ENCODE results near the gene RNF38. TPM values are rescaled to one million over a fixed set of nuclear protein-coding genes. Genes with fewer than 3 reads are reported as not detected.
A peak's percentile ranks its signal among the peaks of the same experiment; 100 is the strongest.

Gene RNF38
- polyA plus RNA-seq, 1 donor from 2014 or later: 61.9 TPM

DNA sequence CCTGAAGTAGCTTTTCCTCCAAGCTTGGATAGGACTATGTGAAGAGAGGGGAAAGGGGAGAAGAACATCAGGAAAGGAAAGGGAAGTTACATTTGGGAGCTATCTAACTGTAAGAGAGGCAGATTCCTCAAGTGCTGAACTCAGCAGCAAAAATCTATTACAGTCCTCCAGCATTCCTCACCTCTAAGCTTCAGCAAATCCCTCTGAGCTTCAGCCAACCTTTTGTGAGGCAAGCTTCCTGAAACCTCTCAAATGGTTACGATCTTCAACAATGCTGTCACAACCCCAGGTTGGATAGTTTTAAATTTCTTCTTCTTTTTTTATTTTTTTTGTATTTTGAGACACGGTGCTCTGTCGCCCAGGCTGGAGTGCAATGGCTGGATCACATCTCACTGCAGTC, 2.5 kb upstream of the RNF38 start (continued):
- TF ChIP-seq, protein P1, sequence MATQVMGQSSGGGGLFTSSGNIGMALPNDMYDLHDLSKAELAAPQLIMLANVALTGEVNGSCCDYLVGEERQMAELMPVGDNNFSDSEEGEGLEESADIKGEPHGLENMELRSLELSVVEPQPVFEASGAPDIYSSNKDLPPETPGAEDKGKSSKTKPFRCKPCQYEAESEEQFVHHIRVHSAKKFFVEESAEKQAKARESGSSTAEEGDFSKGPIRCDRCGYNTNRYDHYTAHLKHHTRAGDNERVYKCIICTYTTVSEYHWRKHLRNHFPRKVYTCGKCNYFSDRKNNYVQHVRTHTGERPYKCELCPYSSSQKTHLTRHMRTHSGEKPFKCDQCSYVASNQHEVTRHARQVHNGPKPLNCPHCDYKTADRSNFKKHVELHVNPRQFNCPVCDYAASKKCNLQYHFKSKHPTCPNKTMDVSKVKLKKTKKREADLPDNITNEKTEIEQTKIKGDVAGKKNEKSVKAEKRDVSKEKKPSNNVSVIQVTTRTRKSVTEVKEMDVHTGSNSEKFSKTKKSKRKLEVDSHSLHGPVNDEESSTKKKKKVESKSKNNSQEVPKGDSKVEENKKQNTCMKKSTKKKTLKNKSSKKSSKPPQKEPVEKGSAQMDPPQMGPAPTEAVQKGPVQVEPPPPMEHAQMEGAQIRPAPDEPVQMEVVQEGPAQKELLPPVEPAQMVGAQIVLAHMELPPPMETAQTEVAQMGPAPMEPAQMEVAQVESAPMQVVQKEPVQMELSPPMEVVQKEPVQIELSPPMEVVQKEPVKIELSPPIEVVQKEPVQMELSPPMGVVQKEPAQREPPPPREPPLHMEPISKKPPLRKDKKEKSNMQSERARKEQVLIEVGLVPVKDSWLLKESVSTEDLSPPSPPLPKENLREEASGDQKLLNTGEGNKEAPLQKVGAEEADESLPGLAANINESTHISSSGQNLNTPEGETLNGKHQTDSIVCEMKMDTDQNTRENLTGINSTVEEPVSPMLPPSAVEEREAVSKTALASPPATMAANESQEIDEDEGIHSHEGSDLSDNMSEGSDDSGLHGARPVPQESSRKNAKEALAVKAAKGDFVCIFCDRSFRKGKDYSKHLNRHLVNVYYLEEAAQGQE (IDR thresholded peaks at IDR 0.05; ENCODE audit: borderline replicate concordance): no peak

DNA sequence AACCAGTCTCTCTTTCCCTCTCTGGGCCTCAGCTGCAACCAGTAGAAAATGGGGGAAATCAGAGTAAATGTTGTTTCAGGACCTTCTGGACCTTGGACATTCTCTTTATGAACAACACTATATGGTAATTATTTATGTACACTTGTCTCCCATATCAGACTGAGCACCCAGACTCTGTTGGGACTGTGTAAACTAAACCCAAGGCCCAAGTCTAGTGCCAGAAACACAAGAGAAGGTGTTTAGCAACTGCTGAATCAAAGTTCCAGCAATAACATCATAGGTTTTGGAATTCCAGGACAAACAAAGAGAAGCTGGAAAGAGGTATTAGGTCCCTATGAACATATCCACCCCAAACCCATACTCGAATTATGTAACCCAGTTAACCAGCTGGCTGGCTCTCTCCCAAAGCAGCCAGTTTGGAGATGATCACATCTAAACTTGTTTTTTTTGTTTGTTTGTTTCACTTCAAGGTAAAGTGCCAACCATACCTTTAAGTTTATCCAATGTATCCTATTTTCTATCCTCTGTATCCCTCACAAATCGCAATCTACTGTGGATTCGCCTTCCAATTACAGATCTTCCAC, 1.9 kb upstream of the RNF38 start:
- peaks cover 49% of the 10 kb centered on the region for H3K79me2 ChIP-seq (replicated peaks; ENCODE audit: insufficient read depth, low read length)
- no peak overlapping the region for H2AFZ ChIP-seq (ENCODE audit: low read depth, low read length)
- no peaks in the 10 kb centered on the region for H3K9me2 ChIP-seq (ENCODE audit: insufficient read depth, low read length)
- H4K20me1 ChIP-seq (ENCODE audit: insufficient read depth): peaks cover 3% of the 10 kb centered on the region
- H3K9me3 ChIP-seq (ENCODE audit: low read length): no peaks in the 10 kb centered on the region
- no peaks in the 10 kb centered on the region for H3K27me3 ChIP-seq (ENCODE audit: insufficient read depth, low read depth, low read length)
- peaks cover 3% of the 10 kb centered on the region for H3F3A ChIP-seq (ENCODE audit: insufficient read depth, low read length, poor library complexity, severe bottlenecking)
- peak overlapping the region; percentile 95 for H3K9ac ChIP-seq (ENCODE audit: low read length)
- TF ChIP-seq EZH2 (IDR thresholded peaks at IDR 0.05; ENCODE audit: borderline replicate concordance, insufficient read depth, low read length, poor library complexity, severe bottlenecking) (no peak), MXI1 (conservative IDR thresholded peaks at IDR 0.05; ENCODE audit: poor library complexity, severe bottlenecking) (no peak), POLR2AphosphoS5 (IDR thresholded peaks at IDR 0.05) (no peak)
- TF ChIP-seq, protein P1 (IDR thresholded peaks at IDR 0.05; ENCODE audit: borderline replicate concordance): no peak
- peak overlapping the region; percentile 93 for H3K27ac ChIP-seq (ENCODE audit: low read length)
- no peak overlapping the region for H3K4me2 ChIP-seq (ENCODE audit: low read length)
- H3K36me3 ChIP-seq (ENCODE audit: insufficient read depth, low read length): no peaks in the 10 kb centered on the region
- H3K4me3 ChIP-seq (ENCODE audit: low read length): peak overlapping the region; percentile 79

DNA sequence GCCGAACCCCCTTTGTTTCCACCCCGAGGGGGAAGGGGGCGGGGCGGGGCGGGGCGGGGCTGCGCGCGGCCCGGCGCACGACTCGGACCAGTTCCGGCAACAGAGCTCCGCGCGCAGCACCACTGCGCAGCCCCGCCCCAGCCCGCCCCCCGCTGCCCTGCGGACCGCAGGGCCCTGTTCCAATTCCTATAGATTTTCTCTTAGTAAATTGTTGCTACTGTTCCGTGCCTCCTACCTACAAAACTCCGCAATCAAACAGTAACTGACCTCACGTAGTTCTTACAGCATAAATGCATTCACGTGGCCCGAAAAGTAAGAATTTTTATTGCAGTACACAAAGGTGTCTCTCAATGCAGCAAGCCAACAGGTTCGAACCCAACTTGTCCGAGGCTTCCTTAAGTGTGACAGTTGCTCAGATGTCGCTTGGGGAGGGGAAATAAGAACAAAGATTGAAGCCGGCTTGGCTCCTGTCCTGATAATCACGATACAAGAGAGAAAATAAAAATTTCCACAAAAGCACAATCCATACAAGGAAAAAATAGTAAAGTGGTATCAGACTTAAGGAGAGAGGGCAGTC, 1.2 kb upstream of the RNF38 start:
- H3K36me3 ChIP-seq (ENCODE audit: insufficient read depth, low read length): no peaks in the 10 kb centered on the region
- TF ChIP-seq MXI1 (conservative IDR thresholded peaks at IDR 0.05; ENCODE audit: poor library complexity, severe bottlenecking) (peak; percentile 70), EP300 (conservative IDR thresholded peaks at IDR 0.05; ENCODE audit: poor library complexity, severe bottlenecking) (no peak), TAF1 (IDR thresholded peaks at IDR 0.05; ENCODE audit: low read depth) (no peak), SMC3 (conservative IDR thresholded peaks at IDR 0.05; ENCODE audit: poor library complexity) (no peak)
- H3K4me2 ChIP-seq (ENCODE audit: low read length): peak overlapping the region; percentile 84
- H2AFZ ChIP-seq (ENCODE audit: low read depth, low read length): peak overlapping the region; percentile 51
- H3K79me2 ChIP-seq (replicated peaks; ENCODE audit: insufficient read depth, low read length): peaks cover 49% of the 10 kb centered on the region
- no peaks in the 10 kb centered on the region for H3K27me3 ChIP-seq (ENCODE audit: insufficient read depth, low read depth, low read length)
- no peaks in the 10 kb centered on the region for H4K20me1 ChIP-seq (ENCODE audit: insufficient read depth)
- peak overlapping the region; percentile 93 for H3K27ac ChIP-seq (ENCODE audit: low read length)
- H3K9me2 ChIP-seq (ENCODE audit: insufficient read depth, low read length): no peaks in the 10 kb centered on the region
- no peaks in the 10 kb centered on the region for H3K9me3 ChIP-seq (ENCODE audit: low read length)
- H3F3A ChIP-seq (ENCODE audit: insufficient read depth, low read length, poor library complexity, severe bottlenecking): peaks cover 3% of the 10 kb centered on the region
- H3K4me3 ChIP-seq (ENCODE audit: low read length): peak overlapping the region; percentile 79
- peak overlapping the region; percentile 95 for H3K9ac ChIP-seq (ENCODE audit: low read length)

Measured in neural cell (in vitro differentiated cells).